Measurements from ENCODE around the gene MADD. TPM values are rescaled to one million over a fixed set of nuclear protein-coding genes. Genes with fewer than 3 reads are reported as not detected.

The MADD gene
- total and polyA plus RNA-seq, 2 donors (not counting 1 experiment from before 2014, with no cell fraction given), result 56.8 to 108 TPM

GRCh38 chr11:47282462-47282861 is 12.5 kb downstream of the MADD start:
- Mint-ChIP-seq H3K4me3 (no peak overlapping the region), H3K4me1 (no peaks in the 10 kb centered on the region), H3K27ac (no peak overlapping the region), H3K9me3 (ENCODE audit: insufficient read depth) (no peaks in the 10 kb centered on the region), H3K27me3 (no peaks in the 10 kb centered on the region)
- H3K79me2 ChIP-seq (ENCODE audit: control insufficient read depth, insufficient read depth, low read length), result peaks cover 22% of the 10 kb centered on the region
- no peaks in the 10 kb centered on the region for H3K27me3 ChIP-seq (replicated peaks in 1 of 4; ENCODE audit: control extremely low read depth in 1 of 4, control insufficient read depth in 3 of 4, insufficient read depth in 4 of 4, low read length in 3 of 4)
- H3K4me1 ChIP-seq (ENCODE audit: control insufficient read depth in 2 of 2, insufficient read depth in 2 of 2, low read length in 2 of 2), result no peaks in the 10 kb centered on the region
- H4K20me1 ChIP-seq (ENCODE audit: control insufficient read depth, insufficient read depth, low read length, poor library complexity, severe bottlenecking), result peaks cover 2% of the 10 kb centered on the region
- H3K9ac ChIP-seq (ENCODE audit: low read length), result no peak overlapping the region
- intact Hi-C loops (cut with micrococcal nuclease), result no loop called here
- CTCF ChIA-PET, result no interaction called here
- H2AFZ ChIP-seq (ENCODE audit: insufficient read depth, low read depth, low read length, poor library complexity, severe bottlenecking), result no peak overlapping the region
- H3K9me3 ChIP-seq (ENCODE audit: control extremely low read depth in 1 of 3, control insufficient read depth in 2 of 3, insufficient read depth in 1 of 3, low read length in 2 of 3), result no peaks in the 10 kb centered on the region
- WGBS (ENCODE audit: insufficient coverage), result 97% methylated on average over 6 of the region's 7 CpGs
- TF ChIP-seq CTCF (IDR thresholded peaks at IDR 0.05), result no peak
- TF ChIP-seq EZH2 (IDR thresholded peaks at IDR 0.05; ENCODE audit: borderline replicate concordance, insufficient read depth, low read depth, low read length, poor library complexity, severe bottlenecking), result no peak
- DNase-seq (no peak), ATAC-seq (ENCODE audit: low read depth) (no peak)
- H3K36me3 ChIP-seq (replicated peaks in 1 of 2; ENCODE audit: control extremely low read depth in 1 of 2, control insufficient read depth in 1 of 2, extremely low read depth in 1 of 2, insufficient read depth in 2 of 2, low read length in 1 of 2), result peaks cover 16 to 85% of the 10 kb centered on the region in 2 experiments
- H3K4me2 ChIP-seq (replicated peaks; ENCODE audit: low read depth, low read length, poor library complexity, severe bottlenecking), result no peak overlapping the region
- H3K27ac ChIP-seq (ENCODE audit: low read length in 2 of 2), result no peak overlapping the region
- no peak overlapping the region for H3K4me3 ChIP-seq (ENCODE audit: control extremely low read depth in 1 of 5, extremely low read depth in 1 of 5, insufficient read depth in 1 of 5, low read depth in 2 of 5, low read length in 4 of 5)
- POLR2A ChIA-PET, result no interaction called here

- Mint-ChIP-seq H3K27me3 (no peaks in the 10 kb centered on the region), H3K4me1 (no peaks in the 10 kb centered on the region), H3K9me3 (ENCODE audit: insufficient read depth) (no peaks in the 10 kb centered on the region), H3K4me3 (no peak overlapping the region), H3K27ac (no peak overlapping the region)
- H3K36me3 ChIP-seq (replicated peaks in 1 of 2; ENCODE audit: control extremely low read depth in 1 of 2, control insufficient read depth in 1 of 2, extremely low read depth in 1 of 2, insufficient read depth in 2 of 2, low read length in 1 of 2), result peaks cover 10 to 82% of the 10 kb centered on the region in 2 experiments
- H3K27ac ChIP-seq (ENCODE audit: low read length in 2 of 2), result no peak overlapping the region
- WGBS (ENCODE audit: insufficient coverage), result 100% methylated on average over 3 of the region's 4 CpGs
- H3K4me1 ChIP-seq (ENCODE audit: control insufficient read depth in 2 of 2, insufficient read depth in 2 of 2, low read length in 2 of 2), result no peaks in the 10 kb centered on the region
- no peak overlapping the region for H3K4me3 ChIP-seq (ENCODE audit: control extremely low read depth in 1 of 5, extremely low read depth in 1 of 5, insufficient read depth in 1 of 5, low read depth in 2 of 5, low read length in 4 of 5)
- no peak for ATAC-seq (ENCODE audit: low read depth)
- intact Hi-C loops (cut with micrococcal nuclease), result no loop called here
- H3K4me2 ChIP-seq (replicated peaks; ENCODE audit: low read depth, low read length, poor library complexity, severe bottlenecking), result no peak overlapping the region
- ChIA-PET POLR2A (no interaction called here), CTCF (no interaction called here)
- peaks cover 19% of the 10 kb centered on the region for H3K79me2 ChIP-seq (ENCODE audit: control insufficient read depth, insufficient read depth, low read length)
- H3K9ac ChIP-seq (ENCODE audit: low read length), result no peak overlapping the region
- DNase-seq, result no peak
- H4K20me1 ChIP-seq (ENCODE audit: control insufficient read depth, insufficient read depth, low read length, poor library complexity, severe bottlenecking), result no peaks in the 10 kb centered on the region
- H3K9me3 ChIP-seq (ENCODE audit: control extremely low read depth in 1 of 3, control insufficient read depth in 2 of 3, insufficient read depth in 1 of 3, low read length in 2 of 3), result no peaks in the 10 kb centered on the region
- no peaks in the 10 kb centered on the region for H3K27me3 ChIP-seq (replicated peaks in 1 of 4; ENCODE audit: control extremely low read depth in 1 of 4, control insufficient read depth in 3 of 4, insufficient read depth in 4 of 4, low read length in 3 of 4)
- no peak for TF ChIP-seq CTCF (IDR thresholded peaks at IDR 0.05)
- no peak for TF ChIP-seq EZH2 (IDR thresholded peaks at IDR 0.05; ENCODE audit: borderline replicate concordance, insufficient read depth, low read depth, low read length, poor library complexity, severe bottlenecking)
- no peak overlapping the region for H2AFZ ChIP-seq (ENCODE audit: insufficient read depth, low read depth, low read length, poor library complexity, severe bottlenecking)
These were observed 14.2 kb downstream of the MADD start for GRCh38 chr11:47284151-47284550.

Data from B cell (primary cell).